ENCODE results near the gene SYNE2.

SYNE2 gene

GRCh38 chr14:64253672-64254071, 400.9 kb downstream of the SYNE2 start:
- no peak for DNase-seq (ENCODE audit: low read depth)

GRCh38 chr14:64255756-64256155, 403.0 kb downstream of the SYNE2 start:
- no peak for DNase-seq (ENCODE audit: low read depth)

- no peak for DNase-seq (ENCODE audit: low read depth)
Observed at GRCh38 chr14:64260418-64260817, 407.6 kb downstream of the SYNE2 start.

GRCh38 chr14:64265222-64265621, 412.4 kb downstream of the SYNE2 start:
- no peak for DNase-seq (ENCODE audit: low read depth)

GRCh38 chr14:64266239-64266638, 413.4 kb downstream of the SYNE2 start:
- no peak for DNase-seq (ENCODE audit: low read depth)

GRCh38 chr14:64272019-64272418, 419.2 kb downstream of the SYNE2 start:
- DNase-seq (ENCODE audit: low read depth) = no peak

All from stimulated activated CD8-positive, alpha-beta memory T cell treated with anti-CD3 and anti-CD28 coated beads, Interleukin-12 subunit alpha, Interleukin-12 subunit beta, amount 100 ng/mL, for 4 hours (primary cell).